Measurements from ENCODE around the gene TLE6.
"Not testable (repeated sequence)": the region's sequence is repeated elsewhere in the genome, so short reads cannot be mapped to it uniquely, and the experiment has no call there.

The TLE6 gene

DNA sequence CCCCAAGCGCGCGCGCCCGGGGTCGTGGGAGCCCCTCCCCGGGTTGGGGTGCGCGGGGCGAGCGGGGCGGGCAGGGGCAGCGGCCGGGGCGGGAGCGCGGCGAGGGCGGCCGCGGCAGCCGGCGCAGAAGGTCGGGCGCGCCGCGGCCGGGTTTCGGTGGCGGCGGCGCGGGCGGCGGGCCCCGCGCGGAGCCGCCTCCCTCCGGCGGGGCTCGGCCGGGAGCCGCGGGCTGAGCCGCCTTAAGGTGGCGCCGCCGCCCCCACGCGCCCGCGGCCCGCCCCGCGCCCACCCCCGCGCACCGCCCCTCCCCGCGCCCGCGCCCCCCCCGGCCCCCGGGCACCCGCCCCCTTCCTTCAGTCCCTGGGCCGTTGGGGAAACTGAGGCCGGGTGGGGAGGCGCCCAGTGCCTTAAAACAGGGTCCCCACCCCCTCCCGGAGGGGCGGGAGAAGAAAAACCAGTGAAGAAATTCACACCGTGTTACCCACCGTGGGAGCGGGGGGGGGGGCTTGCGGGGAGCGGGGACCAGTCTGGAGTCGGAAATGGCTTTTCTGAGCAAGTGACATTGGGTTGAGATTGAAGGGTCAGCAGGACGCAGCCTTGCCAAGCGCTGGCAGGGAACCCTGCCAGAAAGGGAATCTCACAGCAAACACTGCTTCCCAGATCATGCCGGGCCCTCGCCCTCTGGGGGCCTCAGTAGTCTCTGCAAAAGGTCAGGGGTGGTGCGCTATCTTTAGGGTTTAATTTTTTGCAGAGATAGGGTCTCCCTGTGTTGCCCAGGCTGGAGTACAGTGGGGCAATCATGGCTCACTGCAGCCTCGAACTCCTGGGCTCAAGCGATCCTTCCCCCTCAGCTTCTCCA, 51.9 kb downstream of the TLE6 start, which contains the start of gene TLE2:
TSS of gene TLE2 (minus strand) at position 216 of the 859 bp plus-strand sequence. CDS start 376 bp downstream, outside the sequence.
- DNase-seq (ENCODE audit: low spot score), result no peak

DNA sequence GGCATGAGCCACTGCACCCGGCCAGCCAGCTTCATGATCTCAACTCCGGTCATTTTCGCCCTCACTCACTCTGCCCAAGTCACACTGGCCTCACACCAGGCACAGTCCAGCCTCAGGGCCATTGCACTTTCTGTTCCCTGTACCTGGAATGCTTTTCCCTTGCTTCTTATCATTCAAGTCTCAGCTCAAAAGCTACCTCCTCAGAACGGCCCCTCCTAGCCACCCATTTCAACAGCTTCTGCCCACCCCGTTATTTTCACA, 54.2 kb downstream of the TLE6 start:
- no peak for DNase-seq (ENCODE audit: low spot score)

DNA sequence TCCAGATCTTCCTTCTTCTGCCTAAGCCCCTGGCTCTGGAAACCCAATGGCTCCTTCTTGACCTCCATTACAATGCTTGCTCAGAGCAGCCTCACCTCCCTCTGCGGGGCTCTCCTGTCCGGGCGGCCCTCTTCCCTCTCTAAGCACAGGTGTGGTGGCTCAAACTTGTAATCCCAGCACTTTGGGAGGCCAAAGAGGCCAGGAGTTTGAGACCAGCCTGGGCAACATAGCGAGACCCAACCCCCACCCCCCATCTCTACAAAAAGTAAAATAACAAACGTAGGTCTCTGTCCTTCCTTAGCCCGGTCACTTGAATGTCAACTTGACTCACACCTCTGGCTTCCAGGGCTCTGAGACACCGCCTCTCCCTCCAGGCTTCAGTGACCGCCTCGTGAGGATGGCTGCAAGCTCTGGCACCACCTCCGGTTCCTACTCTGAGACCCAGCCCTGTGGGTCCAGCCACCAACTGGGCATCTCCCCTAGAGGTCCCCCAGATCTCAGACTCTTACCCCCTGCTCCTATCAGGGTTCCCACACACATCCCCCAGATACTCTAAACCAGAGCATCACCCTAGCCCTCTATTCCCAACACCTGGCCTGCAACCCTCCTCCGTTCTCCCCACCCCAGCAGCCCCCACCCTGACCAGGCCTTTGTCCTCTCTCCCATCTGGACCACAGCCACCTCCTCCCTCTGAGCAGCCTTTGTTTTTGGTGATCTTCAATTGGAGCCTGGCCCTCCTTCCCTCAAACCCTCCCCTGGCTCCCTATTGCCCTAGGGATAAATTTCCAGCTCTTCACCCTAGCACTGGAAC, 56.4 kb downstream of the TLE6 start:
- DNase-seq (ENCODE audit: low spot score), result no peak

DNA sequence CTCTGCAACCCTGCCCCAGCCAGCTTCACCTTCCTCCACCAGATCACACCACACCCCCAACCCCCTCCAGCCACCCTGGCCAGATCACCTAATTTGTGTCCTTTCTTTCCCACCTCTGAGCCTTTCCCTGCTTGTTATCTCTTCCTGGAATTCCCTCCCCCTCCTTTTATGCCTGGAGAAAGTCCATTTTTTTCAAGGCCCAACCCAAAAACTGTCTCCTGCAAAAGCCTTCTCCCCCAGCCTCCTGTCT, 57.0 kb downstream of the TLE6 start:
- DNase-seq (ENCODE audit: low spot score), result no peak

DNA sequence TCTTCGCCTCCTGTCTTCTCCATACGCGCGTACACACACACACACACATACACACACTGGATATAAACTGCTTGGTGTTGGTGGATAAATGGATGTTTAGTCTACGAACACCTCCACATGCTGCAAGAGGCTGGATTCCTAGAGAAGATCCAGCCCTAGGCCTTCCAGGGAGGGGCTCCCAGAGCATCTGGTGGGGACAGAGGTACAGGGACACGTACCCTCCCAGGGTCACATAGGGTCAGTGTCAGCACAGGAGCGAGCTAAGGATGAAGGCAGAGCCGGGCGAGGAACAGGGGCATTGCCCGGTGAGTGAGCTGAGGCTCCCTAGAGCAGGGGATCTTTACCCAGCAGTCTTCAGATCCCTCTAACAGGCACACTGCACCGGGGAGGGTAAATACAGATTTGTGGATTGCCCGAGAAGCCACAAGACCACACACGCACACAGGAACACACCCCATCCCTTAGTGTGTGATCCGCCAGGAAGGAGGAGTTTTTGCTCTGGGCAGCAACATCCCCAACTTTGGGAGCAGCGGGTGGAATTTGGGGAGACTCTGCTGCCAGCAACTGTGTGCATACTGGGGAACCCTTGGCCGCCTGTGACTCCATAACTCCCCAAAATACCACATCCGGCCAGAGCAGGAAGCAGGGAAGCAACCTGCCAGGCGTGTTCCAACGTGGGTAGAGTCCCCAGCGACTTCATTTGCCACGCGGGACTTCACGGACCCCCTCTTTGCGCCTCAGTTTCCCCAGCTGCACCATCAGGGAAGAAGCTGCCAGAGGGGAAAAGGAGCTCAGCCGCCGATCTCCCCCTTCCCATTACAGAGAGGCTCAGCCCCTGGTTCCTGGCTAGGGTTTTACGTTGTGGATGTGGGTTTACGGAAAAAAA, 57.5 kb downstream of the TLE6 start:
- peak; percentile 37 for DNase-seq (ENCODE audit: low spot score)

DNA sequence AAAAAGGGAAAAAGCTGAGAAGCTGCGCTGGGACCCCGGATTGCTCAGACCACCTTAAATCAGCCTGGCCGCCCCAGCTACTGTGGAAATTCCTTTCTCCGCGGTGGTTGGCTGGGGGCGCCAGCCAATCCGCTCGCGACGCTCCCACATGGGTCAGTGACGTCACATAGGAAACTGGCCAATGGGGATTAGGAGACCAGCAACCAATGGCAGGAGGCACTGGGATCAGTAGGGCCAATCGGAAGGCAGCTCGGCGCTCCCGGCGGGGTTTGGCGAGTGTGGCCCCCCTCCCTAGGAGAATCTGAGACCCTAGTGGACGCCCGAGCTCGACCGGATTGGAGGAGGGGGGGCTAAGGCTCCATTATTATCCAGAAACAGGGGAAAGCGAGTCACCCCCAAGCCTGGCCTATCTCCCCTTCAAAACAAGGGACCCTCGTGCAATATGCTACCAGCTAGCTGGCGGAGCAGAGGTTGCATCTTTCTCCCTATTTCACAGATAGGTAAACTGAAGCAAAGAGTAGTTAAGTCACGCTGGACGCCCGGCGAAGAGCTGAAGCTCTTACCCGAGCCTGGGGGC, 58.3 kb downstream of the TLE6 start:
- DNase-seq (ENCODE audit: low spot score), result peak; percentile 99

DNA sequence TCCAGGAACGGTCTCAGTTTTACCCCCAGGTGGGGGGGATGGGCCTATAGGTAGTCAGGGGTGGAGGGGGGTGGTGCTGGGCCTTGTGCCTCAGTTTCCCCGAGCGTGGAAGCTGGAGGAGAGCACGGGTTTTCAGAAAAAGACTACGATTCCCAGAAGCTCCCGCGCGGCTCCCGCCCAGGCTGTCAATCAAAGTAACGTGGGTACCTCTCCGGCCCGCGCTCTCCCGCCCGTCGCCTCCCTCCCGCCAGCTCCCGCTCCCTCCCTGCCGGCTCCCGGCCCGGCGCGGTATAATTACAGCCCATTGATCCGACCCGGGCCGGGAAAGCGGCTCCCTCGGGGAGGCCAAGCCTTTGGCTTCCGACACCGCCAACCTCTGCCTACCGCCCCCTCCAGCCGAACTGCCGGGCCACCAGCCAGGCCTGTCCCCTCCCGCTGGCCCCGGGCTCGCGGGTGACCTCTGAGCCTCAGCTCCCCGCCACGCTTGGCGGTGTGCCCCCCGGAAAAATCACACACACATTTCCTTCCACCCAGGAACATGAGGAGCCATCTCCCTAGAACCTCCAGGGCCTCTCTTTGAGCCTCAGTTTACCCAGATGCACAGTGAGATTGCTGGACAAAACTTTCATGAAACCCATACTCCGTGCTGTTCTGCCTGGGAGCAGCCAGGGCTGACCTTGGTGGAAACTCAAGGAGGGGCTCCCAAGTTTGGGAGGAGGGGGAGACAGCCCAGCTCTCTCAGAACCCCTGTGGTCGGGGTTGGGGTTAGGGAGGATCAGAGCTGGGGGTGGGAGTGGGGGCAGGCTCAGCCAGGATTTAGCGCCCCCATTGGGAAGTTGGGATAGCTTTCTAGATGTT, 59.0 kb downstream of the TLE6 start:
- DNase-seq (ENCODE audit: low spot score), result peak; percentile 84

DNA sequence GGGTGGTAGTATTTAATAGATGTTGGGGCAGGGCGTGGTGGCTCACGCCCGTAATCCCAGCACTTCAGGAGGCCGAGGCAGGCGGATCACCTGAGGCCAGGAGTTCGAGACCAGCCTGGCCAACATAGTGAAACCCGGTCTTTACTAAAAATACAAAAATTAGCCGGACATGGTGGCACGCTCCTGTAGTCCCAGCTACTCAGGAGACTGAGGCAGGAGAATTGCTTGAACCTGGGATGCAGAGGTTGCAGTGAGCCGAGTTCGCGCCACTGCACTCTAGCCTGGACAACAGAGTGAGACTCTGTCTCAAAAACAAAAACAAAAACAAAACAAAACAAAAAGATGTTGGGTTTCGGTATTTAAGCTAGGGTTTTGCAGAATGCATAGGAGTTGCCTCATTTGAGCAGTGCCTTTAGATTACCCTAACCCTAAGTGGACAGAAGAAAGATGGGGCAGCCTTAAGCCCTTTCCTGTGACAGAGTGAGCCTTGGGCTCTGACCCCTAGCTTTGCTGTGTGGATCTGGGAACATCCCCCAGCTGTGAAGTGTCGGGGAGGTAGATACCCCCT, 59.7 kb downstream of the TLE6 start:
- not testable (repeated sequence) for DNase-seq (ENCODE audit: low spot score)

DNA sequence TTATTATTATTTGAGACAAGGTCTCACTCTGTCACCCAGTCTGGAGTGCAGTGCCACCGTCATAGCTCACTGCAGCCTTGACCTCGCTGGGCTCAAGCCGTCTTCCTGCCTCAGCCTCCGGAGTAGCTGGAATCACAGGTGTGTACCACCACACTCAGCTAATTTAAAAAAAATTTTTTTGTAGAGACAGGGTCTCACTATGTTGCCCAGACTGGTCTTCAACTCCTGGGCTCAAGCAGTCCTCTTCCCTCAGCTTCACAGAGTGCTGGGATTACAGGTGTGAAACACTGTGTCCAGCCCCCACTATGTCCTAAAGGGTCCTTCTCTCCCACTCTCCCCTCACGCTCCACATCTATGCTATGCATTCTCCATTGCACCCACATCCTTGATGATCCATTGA, 60.9 kb downstream of the TLE6 start:
- DNase-seq (ENCODE audit: low spot score), result no peak

DNA sequence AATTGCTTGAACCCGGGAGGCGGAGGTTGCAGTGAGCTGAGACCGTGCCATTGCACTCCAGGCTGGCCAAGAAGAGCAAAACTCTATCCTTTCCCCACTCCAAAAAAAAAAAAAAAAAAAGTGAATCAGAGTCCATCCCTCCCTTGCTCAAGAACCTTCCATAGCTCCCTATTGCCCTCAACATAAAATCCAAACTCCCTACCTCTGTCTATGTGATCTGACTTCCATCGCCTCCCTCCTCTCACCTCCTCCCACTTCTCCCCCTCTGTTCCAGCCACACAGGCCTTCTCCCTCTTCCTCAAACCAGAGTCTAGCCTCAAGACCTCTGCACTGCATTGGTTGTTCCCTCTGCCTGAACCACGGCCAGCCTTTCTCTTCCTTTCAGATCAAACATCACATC, 61.8 kb downstream of the TLE6 start:
- no peak for DNase-seq (ENCODE audit: low spot score)

DNA sequence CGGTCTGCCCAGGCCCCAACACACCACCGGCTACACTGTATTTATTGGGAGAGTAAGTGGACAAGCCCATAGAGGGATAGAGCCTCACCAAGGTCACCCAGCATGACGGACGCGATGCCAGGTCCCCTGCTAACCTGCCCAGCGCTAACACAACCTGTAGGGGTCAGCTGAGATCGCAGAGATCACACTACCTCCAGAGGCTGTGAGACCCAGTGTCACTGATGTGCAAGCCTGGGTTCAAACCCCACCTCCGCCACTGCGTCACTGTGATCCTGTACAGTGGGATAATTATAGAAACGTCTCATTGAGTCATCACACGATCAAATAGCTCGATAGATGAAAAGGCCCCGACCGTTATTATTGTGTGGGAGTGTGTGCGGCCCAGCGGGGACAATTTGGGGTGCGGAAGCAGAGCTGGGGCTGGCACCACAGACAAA, 62.3 kb downstream of the TLE6 start:
- DNase-seq (ENCODE audit: low spot score), result no peak

DNA sequence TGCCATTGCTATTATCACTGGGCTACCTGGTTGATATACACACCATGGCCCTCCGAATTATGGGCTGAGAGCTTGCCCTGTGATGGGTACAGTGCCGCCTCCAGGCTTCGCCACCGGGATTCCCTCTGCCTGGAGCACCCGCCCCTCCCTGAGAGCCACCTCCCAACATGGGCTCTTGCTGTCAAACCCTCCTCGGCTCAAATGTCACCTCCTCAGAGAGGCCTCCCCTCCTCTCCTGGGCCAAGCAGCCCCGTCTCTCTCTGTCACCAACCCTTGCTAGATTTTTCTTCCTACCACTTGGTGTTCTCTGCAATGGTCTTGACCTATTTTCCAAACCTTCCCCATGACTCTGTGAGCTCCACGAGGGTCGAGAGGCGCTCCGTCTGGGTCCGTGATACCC, 64.0 kb downstream of the TLE6 start:
- DNase-seq (ENCODE audit: low spot score), result no peak

DNA sequence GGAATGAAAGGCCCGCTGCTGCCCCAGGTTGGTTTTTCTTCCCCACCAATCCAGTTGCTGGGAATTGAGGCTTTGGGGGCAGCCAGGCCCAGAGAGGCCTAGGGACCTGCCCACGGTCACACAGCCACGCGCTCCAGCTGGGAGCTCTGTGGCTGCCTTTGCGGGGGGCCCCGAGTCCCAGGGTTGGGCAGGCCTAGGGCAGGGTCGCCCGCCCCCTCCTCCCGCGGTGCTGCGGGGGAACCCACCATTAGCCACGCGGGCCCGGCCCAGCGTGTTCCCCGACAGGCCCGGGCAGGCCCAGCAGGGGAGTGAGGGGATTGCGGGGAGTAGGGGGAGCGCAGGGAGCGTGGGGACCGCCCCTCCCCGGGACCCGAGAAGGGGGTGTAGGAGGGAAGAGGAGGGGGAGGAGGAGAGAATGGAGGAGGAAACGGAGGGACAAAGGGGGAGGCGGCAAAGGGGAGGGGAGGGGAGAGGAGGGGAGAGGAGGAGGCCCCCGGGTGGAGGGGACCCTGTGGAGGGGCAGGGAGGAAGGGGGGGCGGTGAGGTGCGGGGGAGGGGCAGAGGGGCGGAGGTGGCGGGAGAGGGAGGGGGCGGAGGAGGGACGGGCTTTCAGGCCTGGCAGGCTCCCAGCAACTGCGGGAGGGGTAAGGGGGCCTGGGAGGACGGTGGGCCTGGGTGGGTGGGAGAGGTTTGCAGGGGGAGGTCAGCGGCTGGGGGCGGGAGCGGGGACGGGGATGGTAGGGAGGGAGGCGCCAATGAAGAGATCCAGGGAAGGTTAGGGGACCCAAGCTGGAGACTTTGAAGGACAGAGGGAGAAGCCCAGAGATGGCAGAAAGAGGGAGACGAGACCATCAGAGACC, 64.6 kb downstream of the TLE6 start:
- no peak for DNase-seq (ENCODE audit: low spot score)

DNA sequence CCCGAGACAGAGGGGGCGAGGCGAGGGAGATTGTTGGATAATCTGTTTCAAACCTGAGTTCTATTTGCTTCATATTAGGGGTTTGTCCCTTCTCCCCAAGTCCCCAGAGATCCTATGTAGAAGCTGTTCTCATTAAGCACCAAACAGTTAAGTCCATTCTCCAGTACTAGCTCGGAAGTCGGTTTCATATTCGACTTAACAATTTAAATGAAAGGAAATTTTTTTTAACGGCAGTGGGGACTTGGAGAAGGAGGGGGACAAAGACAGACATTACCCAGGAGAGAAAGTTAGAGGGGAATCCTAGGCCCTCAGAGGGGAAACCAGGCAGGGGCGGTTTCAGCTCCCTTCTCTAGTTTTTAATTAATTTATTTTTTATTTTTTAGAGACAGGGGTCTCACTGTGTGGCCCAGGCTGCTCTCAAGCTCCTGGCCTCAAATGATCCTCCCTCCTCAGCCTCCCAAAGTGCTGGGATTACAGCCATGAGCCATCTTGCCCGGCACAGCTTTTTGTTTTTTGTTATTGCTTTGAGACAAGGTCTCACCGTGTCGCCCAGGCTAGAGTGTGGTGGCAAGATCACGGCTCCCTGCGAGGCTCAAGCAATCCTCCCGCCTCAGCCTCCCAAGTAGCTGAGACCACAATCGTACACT, 65.4 kb downstream of the TLE6 start:
- DNase-seq (ENCODE audit: low spot score), result no peak

Measured in NAMALWA (cell line).